Measurements from ENCODE around the gene MTMR2.

Gene MTMR2

DNA sequence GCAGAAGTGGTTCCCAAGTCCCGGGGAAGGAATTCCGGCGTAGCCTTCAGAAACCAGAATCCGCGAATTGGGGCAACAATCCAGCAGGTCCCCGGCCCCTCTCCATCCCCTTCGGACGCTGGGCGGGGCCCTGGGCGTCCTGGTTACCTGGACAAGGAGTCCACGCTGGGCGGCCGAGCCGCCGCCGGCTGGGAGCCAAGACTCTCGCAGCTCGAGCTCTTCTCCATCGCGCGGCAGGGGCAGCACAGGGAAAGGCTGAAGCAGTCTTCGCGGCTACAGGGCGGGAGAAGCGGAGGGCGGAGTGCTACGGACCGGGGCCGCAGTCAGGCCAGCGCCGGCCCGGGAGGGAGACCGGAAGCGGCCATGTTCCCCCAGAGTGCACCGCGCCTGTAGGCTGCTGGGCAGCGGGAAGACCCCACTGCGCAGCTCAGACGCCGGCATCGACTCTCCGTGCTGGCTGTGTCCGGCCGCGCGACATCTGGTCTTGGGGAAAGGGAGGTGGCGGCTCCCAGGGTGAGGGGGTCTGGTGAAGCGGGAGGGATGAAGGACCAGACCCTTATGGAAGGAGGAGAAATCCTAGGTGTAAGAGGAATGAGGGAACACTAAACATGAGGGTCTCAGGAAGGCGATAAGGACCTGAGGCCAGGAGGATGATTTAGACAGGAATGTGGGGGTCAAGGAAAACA is at the start of gene MTMR2:
Gene MTMR2, minus strand, starts transcription at position 380 of the 686 bp plus-strand sequence. Its CDS starts 153 bp downstream, at position 227.
- DNase-seq (ENCODE audit: low spot score), result peak; percentile 82

DNA sequence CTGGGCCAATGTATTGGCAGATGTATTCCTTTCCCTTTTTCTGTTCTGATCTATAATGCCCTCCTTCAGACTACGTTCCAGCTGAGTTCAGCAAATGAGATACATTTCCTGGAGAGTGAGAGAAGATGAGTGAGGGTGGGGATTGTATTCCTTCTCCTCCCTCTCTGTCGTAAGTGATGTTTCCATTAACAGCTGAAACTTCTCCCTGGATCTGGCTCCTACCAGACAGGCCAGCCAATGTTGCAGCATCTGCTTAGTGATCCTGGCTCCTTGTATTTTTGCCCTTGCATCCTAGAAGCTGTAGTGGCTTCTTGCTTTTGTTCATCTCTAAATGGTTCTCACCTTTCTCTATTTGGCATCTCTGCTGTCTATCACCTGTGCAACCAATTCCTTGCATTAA is 48.2 kb upstream of the MTMR2 start:
- DNase-seq (ENCODE audit: low spot score), result no peak

DNA sequence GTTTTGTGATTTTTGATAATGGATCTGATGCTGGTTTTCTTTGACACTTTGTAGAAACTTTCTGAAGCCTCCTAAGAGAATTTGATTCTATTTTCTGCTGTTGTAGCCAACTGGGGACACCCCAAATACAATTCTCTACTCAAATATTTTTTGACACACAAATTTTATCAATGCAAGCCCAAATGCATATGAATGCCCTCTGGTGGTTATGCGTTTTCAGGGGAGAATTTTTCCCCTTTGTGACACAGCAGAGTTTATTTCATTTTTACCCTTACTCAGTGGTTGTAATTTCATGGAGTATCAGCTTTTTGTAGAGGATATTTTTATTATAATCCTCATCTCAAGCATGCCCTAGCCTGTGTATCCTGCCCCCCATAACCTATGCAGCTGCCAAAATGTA is 44.7 kb upstream of the MTMR2 start:
- no peak for DNase-seq (ENCODE audit: low spot score)

DNA sequence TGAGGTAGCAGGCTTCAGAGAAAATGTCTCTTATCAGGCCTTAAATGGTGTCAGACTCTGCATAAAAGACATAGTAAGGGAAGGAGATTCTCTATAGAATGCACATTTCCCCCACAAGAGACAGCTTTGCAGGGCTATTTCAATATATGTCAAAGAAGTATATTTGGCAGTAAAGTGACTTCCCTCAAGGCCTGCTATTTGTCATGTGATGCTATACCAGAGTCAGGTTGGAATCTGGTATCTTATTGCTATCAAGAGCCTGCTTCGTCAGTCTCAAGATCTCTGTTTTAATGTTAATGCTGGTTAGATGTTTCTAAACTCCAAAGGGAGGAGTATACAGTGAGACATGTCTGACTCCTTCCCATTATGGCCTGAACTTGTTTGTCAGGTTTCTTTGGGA is 40.4 kb upstream of the MTMR2 start:
- DNase-seq (ENCODE audit: low spot score), result no peak

DNA sequence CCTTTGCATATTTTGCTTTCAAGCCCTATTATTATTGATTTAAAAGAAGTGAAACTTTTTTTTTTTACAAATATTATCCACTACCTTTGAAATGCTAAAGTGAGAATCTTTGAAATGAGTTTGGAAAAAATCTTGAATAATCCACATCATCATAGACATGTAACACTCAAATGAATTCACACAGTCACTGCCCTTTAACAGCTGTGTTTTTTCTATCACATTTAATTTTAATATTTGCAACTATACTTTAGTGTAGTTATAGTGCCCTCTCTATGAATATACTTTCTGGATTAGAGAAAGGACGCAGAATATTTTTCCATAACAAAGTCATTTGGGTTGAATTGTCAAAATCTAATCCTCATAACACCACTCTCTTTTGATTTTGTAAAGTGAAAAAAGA is 37.9 kb upstream of the MTMR2 start:
- no peak for DNase-seq (ENCODE audit: low spot score)

DNA sequence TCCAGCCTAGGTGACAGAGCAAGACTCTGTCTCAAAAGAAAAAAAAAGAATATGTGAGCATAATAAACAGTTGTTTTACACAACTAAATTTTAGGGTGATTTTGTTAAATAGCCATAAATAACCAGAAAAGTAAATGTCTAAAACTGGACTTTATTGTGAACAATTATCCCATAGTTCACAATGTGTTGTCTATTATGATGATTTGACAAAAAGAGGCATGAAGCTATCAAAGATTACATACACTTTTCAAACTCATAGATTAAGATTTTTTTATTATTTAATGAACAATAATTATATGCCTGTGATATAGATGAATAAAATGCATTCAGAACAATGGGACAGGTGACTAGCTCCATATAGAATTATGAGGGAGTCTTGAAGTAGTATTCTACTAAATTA is 27.0 kb upstream of the MTMR2 start:
- no peak for DNase-seq (ENCODE audit: low spot score)

DNA sequence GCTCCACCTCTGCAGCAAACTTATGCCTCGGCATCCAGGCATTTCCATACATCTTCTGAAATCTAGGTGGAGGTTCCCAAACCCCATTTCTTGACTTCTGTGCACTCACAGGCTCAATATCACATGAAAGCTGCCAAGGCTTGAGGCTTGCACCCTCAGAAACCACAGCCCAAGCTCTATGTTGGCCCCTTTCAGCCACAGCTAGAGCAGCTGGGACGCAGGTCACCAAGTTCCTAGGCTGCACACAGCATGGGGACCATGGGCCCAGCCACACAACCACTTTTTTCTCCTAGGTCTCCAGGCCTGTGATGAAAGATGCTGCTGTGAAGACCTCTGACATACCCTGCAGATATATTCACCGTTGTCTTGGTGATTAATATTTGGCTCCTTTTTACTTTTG is 24.7 kb upstream of the MTMR2 start:
- DNase-seq (ENCODE audit: low spot score), result no peak

DNA sequence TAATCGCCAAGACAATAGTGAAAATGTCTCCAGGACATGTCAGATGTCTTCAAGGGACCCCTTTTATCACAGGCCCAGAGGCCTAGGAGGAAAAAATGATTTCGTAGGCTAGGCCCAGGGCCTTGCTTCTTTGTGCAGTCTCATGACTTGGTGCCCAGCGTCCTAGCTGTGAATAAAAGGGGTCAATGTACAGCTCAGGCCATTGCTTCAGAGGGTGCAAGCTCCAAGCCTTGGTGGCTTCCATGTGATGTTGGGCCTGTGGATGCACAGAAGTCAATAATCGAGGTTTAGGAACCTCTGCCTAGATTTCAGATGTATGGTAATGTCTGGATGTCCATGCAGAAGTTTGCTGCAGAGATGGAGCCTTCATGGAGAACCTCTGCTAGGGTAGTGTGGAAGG is 20.7 kb upstream of the MTMR2 start:
- DNase-seq (ENCODE audit: low spot score), result no peak

DNA sequence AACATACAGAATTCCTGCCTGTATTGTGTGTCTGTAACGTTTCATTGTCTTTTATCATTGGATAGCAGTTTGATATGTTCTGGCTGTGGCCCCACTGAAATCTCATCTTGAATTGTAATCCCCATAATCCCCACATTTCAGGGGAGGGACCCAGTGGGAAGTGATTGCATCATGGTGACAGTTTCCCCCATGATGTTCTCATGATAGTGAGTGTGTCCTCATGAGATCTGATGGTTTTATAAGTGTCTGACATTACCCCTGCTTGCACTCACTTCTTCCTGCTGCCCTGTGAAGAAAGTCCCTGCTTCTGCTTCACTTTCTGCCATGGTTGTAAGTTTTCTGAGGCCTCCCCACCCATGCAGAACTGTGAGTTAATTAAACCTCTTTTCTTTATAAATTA is 19.6 kb upstream of the MTMR2 start:
- no peak for DNase-seq (ENCODE audit: low spot score)

DNA sequence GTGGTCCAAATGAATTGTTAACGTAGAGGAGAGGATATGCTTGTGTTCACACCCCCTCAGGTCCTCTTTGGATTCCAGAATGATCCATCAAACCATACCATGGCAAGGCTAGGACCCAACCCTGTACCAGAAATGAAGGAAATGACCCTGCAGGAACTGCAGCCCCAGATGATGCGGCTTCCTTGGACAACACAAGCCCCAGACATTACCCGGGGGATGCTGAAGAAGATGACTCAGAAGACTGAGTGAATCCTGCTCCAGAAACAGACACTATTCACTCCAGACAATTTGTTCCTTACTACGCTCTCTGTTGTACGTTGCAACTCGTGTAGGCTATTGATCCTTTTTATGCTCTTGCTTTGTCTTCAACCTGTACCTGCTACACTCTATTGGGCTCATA is 15.2 kb upstream of the MTMR2 start:
- no peak for DNase-seq (ENCODE audit: low spot score)

DNA sequence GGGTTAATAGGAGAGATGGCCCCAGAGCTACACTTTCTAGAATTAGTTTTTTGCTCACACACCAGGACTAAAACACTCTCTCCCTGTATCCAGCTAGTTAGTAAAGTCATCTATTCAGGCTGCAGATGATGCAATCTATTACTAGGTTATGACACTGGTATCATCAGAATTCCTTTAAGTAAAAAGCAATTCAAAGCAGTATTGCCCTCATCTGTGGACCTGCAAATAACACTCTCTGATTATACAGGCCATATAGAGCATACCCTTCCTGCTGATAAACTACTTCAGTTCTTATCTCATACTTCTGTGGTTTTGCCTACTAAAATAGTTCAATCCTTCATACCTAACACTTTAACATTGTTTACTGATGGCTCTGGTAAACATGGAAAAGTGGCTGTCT is 13.5 kb upstream of the MTMR2 start:
- no peak for DNase-seq (ENCODE audit: low spot score)

DNA sequence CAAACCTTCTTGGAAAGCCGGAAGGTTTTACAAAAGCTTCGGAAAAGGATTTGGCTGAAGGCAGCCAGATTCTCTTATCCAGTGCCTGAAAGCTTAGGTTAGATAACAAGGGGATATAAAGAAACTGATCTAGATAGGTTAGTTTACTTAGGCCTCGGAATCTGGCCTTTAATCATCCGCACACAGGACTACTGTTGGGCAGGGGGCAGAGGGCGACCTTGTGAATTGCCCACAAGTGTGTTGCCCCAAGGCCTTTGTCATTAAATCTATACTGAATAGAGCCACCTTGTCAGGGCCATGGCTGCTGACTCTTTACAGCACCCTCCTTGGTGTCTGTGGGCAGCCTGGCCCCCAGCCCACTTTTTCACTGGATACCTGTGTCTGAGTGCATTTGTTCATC is 9.7 kb upstream of the MTMR2 start:
- no peak for DNase-seq (ENCODE audit: low spot score)

DNA sequence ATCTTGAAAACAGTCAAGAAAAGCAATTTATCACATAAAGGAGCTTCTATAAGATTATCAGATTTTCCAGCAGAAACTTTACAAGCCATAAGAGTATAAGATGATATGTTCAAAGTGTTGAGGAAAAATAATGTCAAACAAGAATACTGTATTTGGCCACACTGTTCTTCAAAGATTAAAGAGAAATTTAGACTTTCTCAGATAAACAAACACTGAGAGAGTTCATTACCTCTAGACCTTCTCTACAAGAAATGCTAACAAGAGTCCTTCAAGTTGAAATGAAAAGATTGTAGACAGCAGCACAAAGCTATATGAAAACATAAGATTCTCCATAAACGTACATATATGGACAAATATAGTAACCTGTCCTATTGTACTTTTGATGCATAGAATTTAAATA is 8.0 kb upstream of the MTMR2 start:
- DNase-seq (ENCODE audit: low spot score), result no peak

DNA sequence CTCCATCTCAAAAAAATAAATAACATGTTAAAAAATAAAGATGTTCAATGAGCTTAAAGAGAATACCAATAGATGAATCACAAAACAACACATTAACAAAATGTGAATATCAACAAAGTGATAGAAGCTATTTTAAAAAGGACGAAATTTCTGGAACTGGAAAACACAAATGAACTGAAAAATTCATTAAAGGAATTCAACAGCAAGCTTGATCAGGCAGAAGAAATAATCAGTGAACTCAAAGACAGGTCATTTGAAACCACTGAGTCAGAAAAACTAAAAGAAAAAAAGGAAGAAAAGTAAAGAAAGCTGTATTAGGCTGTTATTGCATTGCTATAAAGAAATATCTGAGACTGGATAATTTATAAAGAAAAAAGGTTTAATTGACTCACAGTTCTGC is 7.0 kb upstream of the MTMR2 start:
- DNase-seq (ENCODE audit: low spot score), result no peak

DNA sequence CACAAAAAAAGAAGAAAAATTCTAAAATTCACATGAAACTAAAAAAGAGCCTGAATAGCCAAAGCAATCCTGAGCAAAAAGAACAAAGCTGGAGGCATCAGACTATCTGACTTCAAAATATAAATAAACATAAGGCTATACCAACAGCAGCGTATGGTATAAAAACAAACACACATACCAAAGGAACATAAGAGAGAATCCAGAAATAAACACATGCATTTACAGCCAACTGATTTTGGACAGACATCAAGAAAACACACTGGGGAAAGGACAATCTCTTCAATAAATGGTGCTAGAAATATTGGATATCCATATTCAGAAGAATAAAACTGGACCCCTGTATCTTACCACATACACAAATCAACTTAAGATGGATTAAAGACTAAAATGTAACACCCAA is 2.8 kb upstream of the MTMR2 start:
- DNase-seq (ENCODE audit: low spot score), result no peak

DNA sequence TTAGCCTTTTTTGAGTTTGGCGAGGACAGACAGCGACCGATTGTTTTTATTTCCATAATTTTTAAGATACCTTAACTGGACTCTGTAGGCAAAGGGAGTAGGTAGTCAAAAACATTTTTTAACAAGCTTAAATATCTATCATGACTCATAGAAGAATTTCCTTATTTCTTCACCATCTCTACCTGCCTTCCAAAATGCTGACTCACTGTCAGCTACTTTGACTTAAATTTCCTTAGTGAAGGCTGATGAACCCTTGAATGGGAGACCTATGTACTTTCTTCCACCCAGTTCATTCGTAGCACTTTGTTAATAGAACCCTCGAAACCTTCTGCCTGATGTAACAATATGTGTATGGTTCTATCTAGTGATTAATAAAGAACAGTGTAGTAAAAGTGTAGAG is 1.1 kb upstream of the MTMR2 start:
- DNase-seq (ENCODE audit: low spot score), result peak; percentile 81

DNA sequence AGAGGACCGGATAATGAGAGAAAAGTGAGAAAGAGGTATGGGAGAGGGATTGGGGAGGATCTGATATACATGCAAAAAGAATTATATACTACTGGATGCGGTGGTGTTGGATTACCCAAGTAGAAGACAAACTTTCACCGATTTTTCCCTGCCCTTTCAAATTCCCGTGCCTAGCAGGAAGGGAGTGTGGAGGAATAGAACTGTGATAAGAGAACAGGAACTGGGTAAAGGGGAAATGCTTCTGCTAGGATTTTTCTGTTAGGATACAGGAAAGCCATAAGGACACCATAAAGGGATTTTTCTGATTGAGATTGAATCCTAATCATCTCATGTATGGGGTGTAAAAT is 480 bp upstream of the MTMR2 start:
- peak; percentile 41 for DNase-seq (ENCODE audit: low spot score)

DNA sequence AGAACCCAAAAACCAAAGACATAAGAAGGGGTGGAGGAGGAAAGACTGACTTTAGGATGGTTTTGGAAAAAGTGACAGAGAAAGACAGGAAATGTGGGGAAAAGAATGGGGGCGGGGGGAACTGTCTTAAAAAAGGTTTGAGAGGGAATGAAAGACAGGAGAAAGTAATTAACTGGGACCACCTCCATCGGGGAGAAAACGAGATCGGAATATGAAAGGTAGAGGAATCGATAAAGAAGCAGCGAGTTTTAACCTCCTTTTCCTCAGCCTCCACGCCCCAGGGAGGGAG is 524 bp downstream of the MTMR2 start:
- DNase-seq (ENCODE audit: low spot score), result no peak

DNA sequence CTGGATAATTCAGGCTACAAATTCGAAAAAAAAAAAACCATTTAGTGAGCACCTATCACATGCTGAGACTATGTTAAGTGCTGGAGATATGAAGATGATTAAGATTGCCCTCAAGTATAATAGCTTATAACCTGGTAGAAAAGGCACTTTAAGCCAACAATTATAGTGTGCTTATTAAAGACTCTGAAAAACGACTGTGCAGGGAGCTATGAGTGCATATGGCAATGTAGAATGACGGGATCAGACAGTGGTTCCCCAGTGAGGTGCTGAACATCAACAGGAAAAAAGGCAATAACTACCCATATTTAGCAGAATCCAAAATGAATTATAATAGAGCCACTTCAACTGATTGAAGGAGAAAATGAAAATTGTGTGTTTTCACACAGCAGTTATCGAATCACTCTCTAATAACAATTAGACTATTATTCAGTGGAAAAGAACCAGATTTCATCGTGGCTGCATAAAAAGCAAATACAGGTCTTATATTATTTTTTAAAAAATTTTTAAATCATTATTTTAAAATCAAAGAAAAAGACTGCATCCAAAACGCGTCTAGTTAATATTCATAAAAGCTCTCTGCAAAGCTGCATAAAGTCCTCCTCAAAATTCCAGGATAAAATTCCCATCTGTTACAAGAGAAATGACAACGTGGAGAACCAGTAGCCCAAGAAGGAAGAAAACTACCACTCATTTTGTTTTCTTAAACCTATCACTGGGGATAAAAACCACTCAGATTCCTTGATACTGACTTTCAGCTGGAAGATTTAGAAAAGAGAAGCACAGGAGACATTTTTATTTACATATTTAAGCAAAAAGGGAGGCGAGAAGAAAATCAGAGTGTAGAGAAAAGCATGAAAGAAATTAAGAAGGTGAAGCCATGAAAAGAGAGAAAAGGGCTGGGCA is 1.1 kb downstream of the MTMR2 start:
- no peak for DNase-seq (ENCODE audit: low spot score)

DNA sequence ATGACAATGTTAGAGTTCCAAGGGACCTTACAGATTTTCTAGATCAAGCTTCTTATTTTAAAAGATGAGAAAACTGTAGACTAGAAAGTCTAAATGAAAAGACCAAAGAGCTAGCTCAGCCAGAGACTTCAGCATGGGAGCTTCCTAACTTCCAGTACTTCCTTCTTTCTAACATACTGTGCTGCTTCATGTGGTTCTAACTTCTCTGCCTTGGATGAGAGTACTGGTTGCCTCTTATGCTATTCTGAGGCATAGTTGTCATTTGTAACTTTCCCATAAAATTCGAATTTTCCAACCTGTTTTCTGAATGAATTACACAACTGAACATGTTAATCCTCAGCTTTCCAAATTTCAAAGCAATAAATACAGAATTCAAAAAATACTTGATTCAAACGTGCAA is 1.8 kb downstream of the MTMR2 start:
- DNase-seq (ENCODE audit: low spot score), result no peak

DNA sequence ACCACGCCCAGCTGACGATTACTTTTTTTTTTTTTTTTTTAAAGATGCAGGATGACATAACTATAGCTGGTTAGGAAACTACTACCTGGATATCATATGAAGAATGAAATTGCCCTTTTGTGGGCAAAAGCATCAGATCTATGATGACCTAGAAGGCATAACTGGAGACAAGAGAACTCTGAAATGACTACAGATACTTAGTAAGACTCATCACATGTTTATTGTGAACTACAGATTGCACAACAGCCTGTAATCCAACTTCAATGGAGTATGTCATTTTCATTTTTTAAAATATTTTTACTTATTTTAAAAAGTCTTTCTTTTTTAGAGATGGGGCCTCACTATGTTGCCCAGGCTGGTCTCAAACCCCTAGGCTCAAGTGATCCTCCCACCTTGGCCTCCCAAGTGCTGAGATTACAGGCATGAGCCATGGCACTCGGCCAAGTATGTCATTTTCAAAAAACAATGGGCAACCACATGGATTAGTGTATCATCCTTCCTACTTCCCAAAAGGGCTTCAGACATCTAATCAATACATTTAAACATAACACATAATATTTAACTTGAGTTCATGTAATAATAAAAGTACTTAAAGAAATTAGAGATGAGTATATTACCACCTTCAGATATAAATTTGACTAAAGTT is 3.3 kb downstream of the MTMR2 start:
- no peak for DNase-seq (ENCODE audit: low spot score)

DNA sequence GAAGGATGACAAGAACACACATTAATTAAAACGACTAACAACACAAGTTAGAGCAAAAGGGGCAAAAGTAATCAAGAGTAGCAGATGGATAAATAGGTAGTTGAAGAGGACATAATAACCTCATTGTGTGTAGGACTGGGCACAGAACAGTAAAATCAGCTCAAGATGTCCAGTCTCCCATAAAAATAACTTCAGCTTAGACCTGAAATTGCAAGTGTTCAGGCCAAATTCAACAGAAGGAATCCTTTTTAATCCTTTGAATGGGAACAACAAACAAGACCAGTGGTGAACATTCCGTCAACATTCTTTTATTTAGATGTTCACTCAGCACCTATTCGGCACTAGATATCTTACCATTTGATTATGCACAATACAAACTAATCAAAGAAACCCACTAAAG is 4.4 kb downstream of the MTMR2 start:
- no peak for DNase-seq (ENCODE audit: low spot score)

DNA sequence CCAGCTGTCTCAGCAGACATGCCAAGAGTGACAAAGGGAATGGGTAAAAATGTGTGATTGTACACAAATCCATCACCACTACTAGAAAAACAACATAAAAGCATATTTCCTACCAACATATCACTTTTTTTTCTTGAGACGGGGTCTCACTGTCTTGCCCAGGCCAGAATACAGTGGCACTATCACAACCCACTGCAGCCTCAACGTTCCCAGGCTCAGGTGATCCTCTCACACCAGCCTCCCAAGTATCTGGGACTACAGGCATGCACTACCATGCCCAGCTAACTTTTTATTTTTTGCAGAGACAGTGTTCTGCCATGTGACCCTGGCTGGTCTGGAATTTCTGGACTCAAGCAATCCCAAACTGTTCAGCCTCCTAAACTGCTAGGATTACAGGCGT is 5.2 kb downstream of the MTMR2 start:
- DNase-seq (ENCODE audit: low spot score), result no peak

DNA sequence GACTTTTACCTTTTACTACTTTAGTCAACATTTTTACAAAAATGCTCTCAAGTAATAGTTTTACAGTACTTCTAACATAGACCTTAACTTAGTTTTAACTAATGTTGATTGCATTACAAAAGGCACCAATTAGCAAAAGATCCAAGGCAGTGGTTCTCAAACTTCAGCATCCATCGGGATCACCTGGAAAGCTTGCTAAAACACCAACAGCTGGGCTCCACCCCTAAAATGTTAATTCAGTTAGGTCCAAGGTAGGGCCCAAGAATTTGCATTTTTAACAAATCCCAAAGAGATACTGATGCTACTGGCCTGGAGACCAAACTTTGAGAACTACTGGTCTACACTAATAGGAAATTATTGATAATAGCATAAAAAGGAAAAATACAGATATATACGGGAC is 5.9 kb downstream of the MTMR2 start:
- DNase-seq (ENCODE audit: low spot score), result no peak

All from kidney tubule cell (primary cell).